Heart right ventricle (tissue), 16 donors: ENCODE results near the gene GDI2. TPM values are rescaled to one million over a fixed set of nuclear protein-coding genes. Genes with fewer than 3 reads are reported as not detected.

Experiments
- ATAC-seq, 8 donors: fragments of 200-7000 bp; cut with Tn5 transposase; one replicate each; pipeline ENCODE4 v1.9.1; 2020; ENCODE audit warnings: mild to moderate bottlenecking in 8 of 8, moderate library complexity in 8 of 8, moderate number of reproducible peaks in 1 of 8
- DNase-seq, 2 donors: peaks; one replicate each; pipeline ENCODE4 v3.0.0-alpha.2; 2020
- H3K27ac ChIP-seq, 10 donors: fragments of 200-600 bp; sonication (generic) in 2 of 10; one replicate each; pipeline versions ENCODE4 v1.5.0 to v1.8.0; 2020 to 2022; ENCODE audit warnings: mild to moderate bottlenecking in 3 of 10
- H3K27me3 ChIP-seq, 7 donors: fragments of 200-600 bp; one replicate each; pipeline ENCODE4 v1.8.0; 2021 to 2022; ENCODE audit warnings: mild to moderate bottlenecking in 2 of 7
- H3K36me3 ChIP-seq, 9 donors: fragments of 200-600 bp; sonication (generic) in 1 of 9; one replicate each; pipeline versions ENCODE4 v1.5.0 to v1.8.0; 2020 to 2022; ENCODE audit warnings: mild to moderate bottlenecking in 2 of 9
- H3K4me1 ChIP-seq, 9 donors: fragments of 200-600 bp; sonication (generic) in 1 of 9; one replicate each; pipeline versions ENCODE4 v1.5.0 to v1.8.0; 2020 to 2022; ENCODE audit warnings: mild to moderate bottlenecking in 4 of 9
- H3K4me3 ChIP-seq, 10 donors: fragments of 200-600 bp; sonication (generic) in 2 of 10; one replicate each; pipeline versions ENCODE4 v1.5.0 to v1.8.0; 2020 to 2022; ENCODE audit warnings: mild to moderate bottlenecking in 7 of 10, moderate library complexity in 2 of 10
- H3K9me3 ChIP-seq, 11 donors: fragments of 200-600 bp in 10 of 11; sonication (generic) in 2 of 11; one replicate each; pipeline versions ENCODE4 v1.5.0 to v1.8.0; 2013 to 2022; ENCODE audit warnings: mild to moderate bottlenecking in 2 of 11, control low read depth in 1 of 11, moderate library complexity in 1 of 11
- CTCF ChIP-seq, 9 donors: fragments of 200-600 bp; sonication (generic) in 2 of 9; IDR thresholded peaks; one replicate each; pipeline versions ENCODE4 v1.5.0 to v1.8.0; 2021 to 2022; ENCODE audit warnings: antibody characterized with exemption in 9 of 9, mild to moderate bottlenecking in 5 of 9, moderate library complexity in 1 of 9
- WGBS, 2 donors: extraction: QIAGEN DNeasy Blood & Tissue Kit; methylation state at CpG; one replicate each; pipeline ENCODE4 v1.1.7; 2013; ENCODE audit warnings: inconsistent platforms in 1 of 2; 5-methylcytosine and 5-hydroxymethylcytosine counted together
- intact Hi-C, 10 donors: fragments of 100-400 bp; cut with DNase I; formaldehyde crosslinking; loops; one replicate each; pipeline versions ENCODE4 v1.11.1 to v1.14.2; 2022
- polyA plus RNA-seq, 2 donors: library from polyadenylated mRNA; stranded (reverse); fragments of 200-250 nt; gene quantifications; one replicate each; pipeline ENCODE4 v1.2.3, GENCODE V29; 2013
- total RNA-seq, 10 donors: library from RNA; stranded (reverse); fragmentation: NEBNext Ultra II Directional in 3 of 10; extraction: Animal tissue kit (Norgen Biotek cat#: 25700) in 3 of 10; gene quantifications; one replicate each; pipeline versions ENCODE4 v1.2.1 to v1.2.4, GENCODE V29; 2021 to 2023
- donor health status: Arrhythmogenic right ventricular cardiomyopathy.
- donor health status: ischemic (EF 13 %, LVEDD 7.1; RV severe dilation, severe dysfunction).
- donor health status: healthy with polysubstance abuse.
- donor health status: DM: no; HTN: yes; CAD: no.
- donor health status: DM: no; HTN: no; CAD: no.
- donor health status: ischemic (EF 25% LVEDD 6.9; RV normal size, moderate dysfunction).
- donor health status: ischemic (EF 25% LVEDD 5.7; RV mildly dilated, moderate dysfunction).
- donor health status: healthy.
- donor health status: DM: yes; HTN: yes; CAD: no.
- donor health status: Ischemic cardiomyopathy.
- donor health status: ischemic (EF 35%, LVEDD 5.7; RV mildly dilated, moderate dysfunction).
- donor health status: nonischemic (EF 11% LVEDD 7.7; RV severe dilation, severe dysfunction).
- donor health status: DM: yes; HTN: yes; CAD: no.
- donor health status: PGD.
- donor health status: ischemic (EF 29% LVEDD 5.4; RV normal size, mild dysfunction).
- donor health status: nonischemic (EF 23%, LVEDD 6.1; RV moderate dilation, normal function).

Gene GDI2
- total and polyA plus RNA-seq, 12 donors, result 21.8 to 145 (median 101) TPM

GRCh38 chr10:5776136-5776880 is 36.9 kb downstream of the GDI2 start:
- peaks cover 0 to 4% (median 0%) of the 10 kb centered on the region in 11 donors for H3K9me3 ChIP-seq
- H3K4me1 ChIP-seq, result peaks cover 3 to 33% (median 27%) of the 10 kb centered on the region in 9 donors
- TF ChIP-seq CTCF (IDR thresholded peaks at IDR 0.05), result no peak
- 60 to 65% methylated on average over 7 of the region's 7 CpGs for WGBS, 2 donors
- H3K4me3 ChIP-seq, result no peak overlapping the region
- DNase-seq (no peak), ATAC-seq (peak in 6 of 8 donors; percentile 26 to 63 (median 49))
- no peaks in the 10 kb centered on the region for H3K27me3 ChIP-seq
- peak overlapping the region in 8 of 10 donors; percentile 16 to 61 (median 48) for H3K27ac ChIP-seq
- intact Hi-C loops, result no loop called here
- peaks cover 0 to 86% (median 0%) of the 10 kb centered on the region in 9 donors for H3K36me3 ChIP-seq

GRCh38 chr10:5775685-5776084 is 37.5 kb downstream of the GDI2 start:
- peaks cover 3 to 33% (median 27%) of the 10 kb centered on the region in 9 donors for H3K4me1 ChIP-seq
- TF ChIP-seq CTCF (IDR thresholded peaks at IDR 0.05), result no peak
- ATAC-seq, result peak; percentile 21 to 73 (median 47)
- H3K27ac ChIP-seq, result peak overlapping the region in 8 of 10 donors; percentile 16 to 61 (median 48)
- peaks cover 0 to 86% (median 0%) of the 10 kb centered on the region in 9 donors for H3K36me3 ChIP-seq
- peak in 1 of 2 donors; percentile 34 for DNase-seq
- intact Hi-C loops, result no loop called here
- 84 to 87% methylated on average over 16 of the region's 16 CpGs for WGBS, 2 donors
- peaks cover 0 to 4% (median 0%) of the 10 kb centered on the region in 11 donors for H3K9me3 ChIP-seq
- H3K4me3 ChIP-seq, result no peak overlapping the region
- H3K27me3 ChIP-seq, result no peaks in the 10 kb centered on the region

GRCh38 chr10:5774987-5775620 is 38.1 kb downstream of the GDI2 start:
- WGBS, 2 donors, result 79 to 87% methylated on average over 8 of the region's 8 CpGs
- Histone ChIP-seq H3K4me1 (peaks cover 3 to 33% (median 27%) of the 10 kb centered on the region in 9 donors), H3K9me3 (peaks cover 0 to 4% (median 0%) of the 10 kb centered on the region in 11 donors), H3K4me3 (no peak overlapping the region), H3K27ac (peak overlapping the region in 4 of 10 donors; percentile 45 to 60 (median 52)), H3K27me3 (no peaks in the 10 kb centered on the region), H3K36me3 (peaks cover 0 to 86% (median 0%) of the 10 kb centered on the region in 9 donors)
- no peak for TF ChIP-seq CTCF (IDR thresholded peaks at IDR 0.05)
- no peak for DNase-seq
- peak in 1 of 8 donors; percentile 6 for ATAC-seq
- intact Hi-C loops, result no loop called here

GRCh38 chr10:5766189-5766588 is 47.0 kb downstream of the GDI2 start:
- no peak for ATAC-seq
- no peak for TF ChIP-seq CTCF (IDR thresholded peaks at IDR 0.05)

More at GRCh38 chr10:5766189-5766588, 47.0 kb downstream of the GDI2 start:
- H3K27me3 ChIP-seq, result no peaks in the 10 kb centered on the region
- H3K4me3 ChIP-seq, result no peak overlapping the region
- H3K4me1 ChIP-seq, result no peaks in the 10 kb centered on the region
- H3K36me3 ChIP-seq, result peaks cover 0 to 100% (median 43%) of the 10 kb centered on the region in 9 donors
- H3K27ac ChIP-seq, result no peak overlapping the region
- H3K9me3 ChIP-seq, result no peaks in the 10 kb centered on the region
- 99 to 100% methylated on average over 2 of the region's 2 CpGs for WGBS, 2 donors
- intact Hi-C loops, result no loop called here
- DNase-seq, result no peak
